Measurements from ENCODE around the gene CDC42EP3.
A peak's percentile ranks its signal among the peaks of the same experiment; 100 is the strongest.

Gene CDC42EP3

GRCh38 chr2:37635504-37636380 lies 35.7 kb downstream of the CDC42EP3 start:
- DNase-seq = peak; percentile 56

GRCh38 chr2:37634914-37635503 lies 36.4 kb downstream of the CDC42EP3 start:
- DNase-seq = no peak

GRCh38 chr2:37633845-37634244 lies 37.6 kb downstream of the CDC42EP3 start:
- no peak for DNase-seq

GRCh38 chr2:37633234-37633633 lies 38.2 kb downstream of the CDC42EP3 start:
- no peak for DNase-seq

- no peak for DNase-seq
Observed at GRCh38 chr2:37632310-37632709, 39.1 kb downstream of the CDC42EP3 start.

- no peak for DNase-seq
Observed at GRCh38 chr2:37631698-37632097, 39.7 kb downstream of the CDC42EP3 start.

GRCh38 chr2:37631292-37631691 lies 40.1 kb downstream of the CDC42EP3 start:
- no peak for DNase-seq

GRCh38 chr2:37630776-37631175 lies 40.7 kb downstream of the CDC42EP3 start:
- no peak for DNase-seq

- no peak for DNase-seq
Observed at GRCh38 chr2:37630301-37630700, 41.1 kb downstream of the CDC42EP3 start.

GRCh38 chr2:37629529-37629928 lies 41.9 kb downstream of the CDC42EP3 start:
- no peak for DNase-seq

- no peak for DNase-seq
Observed at GRCh38 chr2:37627710-37628109, 43.7 kb downstream of the CDC42EP3 start.

- DNase-seq = peak; percentile 64
Observed at GRCh38 chr2:37625796-37626571, 45.5 kb downstream of the CDC42EP3 start.

GRCh38 chr2:37625156-37625555 lies 46.3 kb downstream of the CDC42EP3 start:
- no peak for DNase-seq

- no peak for DNase-seq
Observed at GRCh38 chr2:37623971-37624900, 47.2 kb downstream of the CDC42EP3 start.

GRCh38 chr2:37623406-37623805 lies 48.0 kb downstream of the CDC42EP3 start:
- DNase-seq = no peak

GRCh38 chr2:37622450-37623100 lies 48.9 kb downstream of the CDC42EP3 start:
- no peak for DNase-seq

- no peak for DNase-seq
Observed at GRCh38 chr2:37621199-37621598, 50.2 kb downstream of the CDC42EP3 start.

GRCh38 chr2:37619959-37620300 lies 51.5 kb downstream of the CDC42EP3 start:
- no peak for DNase-seq

GRCh38 chr2:37619230-37619958 lies 52.0 kb downstream of the CDC42EP3 start:
- DNase-seq = no peak

- DNase-seq = no peak
Observed at GRCh38 chr2:37618326-37618725, 53.1 kb downstream of the CDC42EP3 start.

Data from activated effector memory CD4-positive, alpha-beta T cell treated with Interleukin-2 at 50 U/mL for 16 hours (primary cell).